ENCODE data around the gene FUT3. TPM values are rescaled to one million over a fixed set of nuclear protein-coding genes. Genes with fewer than 3 reads are reported as not detected.

FUT3 gene
- total and polyA plus RNA-seq, 4 donors = 1.5 to 31.4 (median 18.2) TPM

DNA sequence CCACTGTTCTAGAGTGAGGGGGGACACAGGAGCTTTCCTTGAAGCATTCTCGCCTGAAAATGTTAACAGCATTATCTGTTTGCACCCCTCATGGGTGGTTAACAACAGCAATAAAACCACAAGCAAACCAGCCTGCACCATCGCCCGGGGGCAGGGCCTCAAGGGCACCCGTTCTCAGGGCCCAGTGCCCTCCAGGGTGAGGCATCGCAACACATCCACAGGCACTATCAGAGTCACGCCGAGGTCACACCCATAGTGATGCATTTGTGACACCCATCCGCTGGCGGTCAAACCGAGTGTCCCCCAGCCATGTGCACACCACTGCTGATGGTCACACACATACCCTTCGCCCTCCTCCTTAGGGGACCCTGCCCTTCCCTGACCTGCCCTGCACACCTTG, 14.5 kb upstream of the FUT3 start:
- Histone ChIP-seq H3K27ac (ENCODE audit: low read depth in 1 of 2, low read length in 1 of 2) (no peak overlapping the region), H3K9ac (ENCODE audit: insufficient read depth in 1 of 2, low read length in 2 of 2) (no peak overlapping the region), H3K36me3 (ENCODE audit: control insufficient read depth in 4 of 4, insufficient read depth in 4 of 4, low read length in 4 of 4) (no peaks in the 10 kb centered on the region), H3K27me3 (ENCODE audit: control insufficient read depth in 3 of 3, insufficient read depth in 3 of 3, low read length in 2 of 3) (no peaks in the 10 kb centered on the region), H3K4me3 (no peak overlapping the region), H3K4me1 (ENCODE audit: control insufficient read depth in 5 of 5, insufficient read depth in 5 of 5, low read length in 5 of 5) (no peaks in the 10 kb centered on the region), H3K9me3 (ENCODE audit: control insufficient read depth in 4 of 4, insufficient read depth in 3 of 4, low read length in 3 of 4) (no peaks in the 10 kb centered on the region)
- TF ChIP-seq, protein P1, sequence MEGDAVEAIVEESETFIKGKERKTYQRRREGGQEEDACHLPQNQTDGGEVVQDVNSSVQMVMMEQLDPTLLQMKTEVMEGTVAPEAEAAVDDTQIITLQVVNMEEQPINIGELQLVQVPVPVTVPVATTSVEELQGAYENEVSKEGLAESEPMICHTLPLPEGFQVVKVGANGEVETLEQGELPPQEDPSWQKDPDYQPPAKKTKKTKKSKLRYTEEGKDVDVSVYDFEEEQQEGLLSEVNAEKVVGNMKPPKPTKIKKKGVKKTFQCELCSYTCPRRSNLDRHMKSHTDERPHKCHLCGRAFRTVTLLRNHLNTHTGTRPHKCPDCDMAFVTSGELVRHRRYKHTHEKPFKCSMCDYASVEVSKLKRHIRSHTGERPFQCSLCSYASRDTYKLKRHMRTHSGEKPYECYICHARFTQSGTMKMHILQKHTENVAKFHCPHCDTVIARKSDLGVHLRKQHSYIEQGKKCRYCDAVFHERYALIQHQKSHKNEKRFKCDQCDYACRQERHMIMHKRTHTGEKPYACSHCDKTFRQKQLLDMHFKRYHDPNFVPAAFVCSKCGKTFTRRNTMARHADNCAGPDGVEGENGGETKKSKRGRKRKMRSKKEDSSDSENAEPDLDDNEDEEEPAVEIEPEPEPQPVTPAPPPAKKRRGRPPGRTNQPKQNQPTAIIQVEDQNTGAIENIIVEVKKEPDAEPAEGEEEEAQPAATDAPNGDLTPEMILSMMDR (IDR thresholded peaks at IDR 0.05; ENCODE audit: control extremely low read depth, extremely low read depth) = no peak
- ATAC-seq (ENCODE audit: insufficient read depth, low FRiP score) (no peak), DNase-seq (no peak)
- WGBS, 2 donors = 84 to 92% methylated on average over 11 of the region's 11 CpGs

DNA sequence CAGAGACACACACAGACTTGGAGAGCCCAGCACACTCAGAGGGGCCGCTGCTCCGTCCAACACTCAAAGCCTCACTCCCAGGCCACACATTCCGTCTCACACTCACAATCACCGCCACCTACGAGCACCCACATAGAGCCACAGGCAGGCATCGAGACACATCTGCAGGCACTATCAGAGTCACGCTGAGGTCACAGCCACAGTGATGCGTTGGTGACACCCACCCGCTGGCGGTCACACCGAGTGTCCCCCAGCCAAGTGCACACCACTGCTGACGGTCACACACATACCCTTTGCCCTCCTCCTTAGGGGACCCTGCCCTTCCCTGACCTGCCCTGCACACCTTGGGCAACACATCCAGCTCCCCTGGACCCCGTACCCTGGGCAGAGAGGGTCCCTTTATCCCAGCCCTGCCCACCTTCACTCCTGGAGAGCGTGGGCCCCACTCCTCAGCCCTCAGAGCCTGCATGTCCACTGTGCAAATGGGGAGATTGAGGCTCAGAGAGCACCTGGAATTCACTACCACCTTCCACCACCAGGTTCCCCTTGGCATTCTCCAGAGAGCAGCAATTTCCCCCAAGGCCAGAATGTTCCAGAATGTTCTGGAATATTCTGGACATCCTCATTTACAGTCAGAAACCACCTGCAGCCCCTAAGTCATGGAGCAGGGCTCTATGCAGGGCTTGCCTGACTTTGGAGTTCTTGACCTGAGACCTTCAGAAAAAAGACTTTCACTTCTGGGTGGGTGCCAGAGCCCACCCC, 13.7 kb upstream of the FUT3 start:
- H3K4me3 ChIP-seq = no peak overlapping the region
- no peaks in the 10 kb centered on the region for H3K27me3 ChIP-seq (ENCODE audit: control insufficient read depth in 3 of 3, insufficient read depth in 3 of 3, low read length in 2 of 3)

DNA sequence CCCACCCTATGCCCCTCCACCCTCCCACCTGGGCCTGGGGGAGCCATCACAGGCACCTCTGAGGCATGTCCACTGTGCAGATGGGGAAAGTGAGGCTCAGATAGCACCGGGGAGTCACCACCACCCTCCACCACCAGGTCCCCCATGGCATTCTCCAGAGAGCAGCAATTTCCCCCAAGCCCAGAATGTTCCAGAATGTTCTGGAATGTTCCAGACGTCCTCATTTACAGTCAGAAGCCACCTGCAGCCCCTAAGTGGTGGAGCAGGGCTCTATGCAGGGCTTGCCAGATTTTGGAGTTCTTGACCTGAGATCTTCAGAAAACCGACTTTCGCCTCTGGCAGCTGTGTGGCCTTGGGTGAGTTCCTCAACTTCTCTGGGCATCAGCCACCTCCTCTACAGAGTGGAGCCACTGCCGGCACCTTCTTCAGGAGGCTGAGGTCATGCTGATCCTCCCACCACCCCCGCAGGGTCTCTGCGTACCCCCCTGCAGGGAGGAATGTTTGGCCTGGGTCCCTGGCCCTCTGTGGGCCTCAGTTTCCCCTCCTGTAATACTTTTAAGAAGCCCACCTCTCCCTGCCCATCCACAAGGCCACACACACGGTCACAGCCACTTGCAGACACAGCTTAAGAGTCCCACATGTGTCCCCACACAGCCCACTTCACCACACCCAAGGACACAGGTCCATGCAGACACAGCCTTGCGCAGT, 12.9 kb upstream of the FUT3 start:
- Histone ChIP-seq H3K9ac (ENCODE audit: insufficient read depth in 1 of 2, low read length in 2 of 2) (no peak overlapping the region), H3K4me1 (ENCODE audit: control insufficient read depth in 5 of 5, insufficient read depth in 5 of 5, low read length in 5 of 5) (no peaks in the 10 kb centered on the region), H3K36me3 (ENCODE audit: control insufficient read depth in 4 of 4, insufficient read depth in 4 of 4, low read length in 4 of 4) (no peaks in the 10 kb centered on the region), H3K27ac (ENCODE audit: low read depth in 1 of 2, low read length in 1 of 2) (no peak overlapping the region), H3K27me3 (ENCODE audit: control insufficient read depth in 3 of 3, insufficient read depth in 3 of 3, low read length in 2 of 3) (no peaks in the 10 kb centered on the region), H3K9me3 (ENCODE audit: control insufficient read depth in 4 of 4, insufficient read depth in 3 of 4, low read length in 3 of 4) (no peaks in the 10 kb centered on the region), H3K4me3 (no peak overlapping the region)
- DNase-seq (no peak), ATAC-seq (ENCODE audit: insufficient read depth, low FRiP score) (no peak)
- TF ChIP-seq, protein P1 (IDR thresholded peaks at IDR 0.05; ENCODE audit: control extremely low read depth, extremely low read depth) = no peak
- WGBS, 2 donors = 83 to 90% methylated on average over 9 of the region's 9 CpGs

More for the DNA sequence above, 13.7 kb upstream of the FUT3 start:
- DNase-seq = no peak
- no peak overlapping the region for H3K9ac ChIP-seq (ENCODE audit: insufficient read depth in 1 of 2, low read length in 2 of 2)
- TF ChIP-seq, protein P1 (IDR thresholded peaks at IDR 0.05; ENCODE audit: control extremely low read depth, extremely low read depth) = no peak
- no peaks in the 10 kb centered on the region for H3K9me3 ChIP-seq (ENCODE audit: control insufficient read depth in 4 of 4, insufficient read depth in 3 of 4, low read length in 3 of 4)
- no peaks in the 10 kb centered on the region for H3K4me1 ChIP-seq (ENCODE audit: control insufficient read depth in 5 of 5, insufficient read depth in 5 of 5, low read length in 5 of 5)
- no peak overlapping the region for H3K27ac ChIP-seq (ENCODE audit: low read depth in 1 of 2, low read length in 1 of 2)
- H3K36me3 ChIP-seq (ENCODE audit: control insufficient read depth in 4 of 4, insufficient read depth in 4 of 4, low read length in 4 of 4) = no peaks in the 10 kb centered on the region
- WGBS, 2 donors = 81 to 88% methylated on average over 14 of the region's 14 CpGs
- ATAC-seq (ENCODE audit: insufficient read depth, low FRiP score) = no peak
